LHCN-M2 (cell line): ENCODE measurements around the gene OR1F1. TPM values are rescaled to one million over a fixed set of nuclear protein-coding genes. Genes with fewer than 3 reads are reported as not detected.

Experiments
- DNase-seq: peaks from one replicate; pipeline ENCODE4 v3.0.0-alpha.2; 2012; ENCODE audit warnings: low read depth
- total RNA-seq: library from RNA; depleted of rRNA; stranded (reverse); fragments of >200 nt; gene quantifications from 2 replicates; pipeline ENCODE4 v1.2.3, GENCODE V29; 2014; rRNA removed

Gene OR1F1
- total RNA-seq, 1 experiment from 2014 or later: not detected

DNA sequence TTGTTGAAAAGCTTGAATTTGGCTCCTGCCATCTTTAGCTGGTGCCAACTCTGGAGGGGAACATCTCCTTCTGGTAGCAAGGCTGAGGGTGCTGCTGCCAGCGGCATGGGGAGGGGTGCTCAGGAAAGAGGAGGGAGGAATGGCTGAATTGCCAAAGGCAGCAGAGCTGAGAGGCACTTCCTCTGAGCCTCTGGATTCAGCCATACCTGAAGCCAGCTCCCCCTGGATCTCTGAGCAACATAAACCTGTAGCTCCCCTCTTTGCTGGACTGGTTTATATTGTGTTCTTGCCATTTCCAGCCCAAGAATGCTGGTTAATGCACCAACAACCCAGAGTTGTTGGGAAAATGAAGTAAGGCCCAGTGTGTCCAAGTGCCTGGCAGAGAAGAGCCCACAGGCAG, 61.0 kb downstream of the OR1F1 start:
- no peak for DNase-seq

DNA sequence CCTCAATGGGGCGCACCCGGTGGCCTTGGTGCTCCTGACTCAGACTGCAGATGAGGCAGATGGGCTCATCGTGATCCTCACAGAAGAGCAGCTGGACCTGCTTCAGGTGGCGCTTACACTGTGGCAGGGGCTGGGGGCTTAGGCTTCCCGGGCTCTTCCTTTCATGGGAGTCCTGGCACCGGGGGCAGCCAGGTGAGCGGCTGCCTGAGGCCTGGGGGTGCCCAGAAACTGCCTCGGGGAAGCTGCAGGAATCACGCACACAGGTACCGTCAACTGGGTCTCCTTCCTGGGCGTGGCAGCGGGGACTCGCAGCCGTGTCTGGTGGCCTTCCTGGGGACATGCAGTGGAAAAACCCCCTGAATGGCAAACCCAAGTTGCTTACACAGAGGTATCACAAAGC, 61.4 kb downstream of the OR1F1 start:
- DNase-seq: no peak

DNA sequence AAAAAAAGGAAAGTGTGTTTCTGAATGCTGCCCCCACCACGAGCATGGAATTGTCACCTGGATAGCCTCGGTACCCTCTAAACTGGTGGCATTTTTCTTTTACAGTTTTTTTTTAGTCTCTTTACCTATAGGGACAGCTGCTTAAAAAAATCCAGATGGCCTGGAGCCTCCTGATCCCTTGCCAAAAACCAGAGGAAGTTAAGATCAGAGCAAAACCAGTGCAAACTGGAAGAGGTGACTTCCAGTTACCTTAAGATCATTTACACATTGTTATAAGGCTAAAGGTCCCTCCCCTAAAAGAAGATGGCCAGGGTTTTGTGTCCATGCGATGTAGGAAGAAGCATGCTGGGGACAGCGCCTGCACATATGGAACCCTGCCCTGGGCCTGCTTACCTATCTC, 65.0 kb downstream of the OR1F1 start:
- no peak for DNase-seq

DNA sequence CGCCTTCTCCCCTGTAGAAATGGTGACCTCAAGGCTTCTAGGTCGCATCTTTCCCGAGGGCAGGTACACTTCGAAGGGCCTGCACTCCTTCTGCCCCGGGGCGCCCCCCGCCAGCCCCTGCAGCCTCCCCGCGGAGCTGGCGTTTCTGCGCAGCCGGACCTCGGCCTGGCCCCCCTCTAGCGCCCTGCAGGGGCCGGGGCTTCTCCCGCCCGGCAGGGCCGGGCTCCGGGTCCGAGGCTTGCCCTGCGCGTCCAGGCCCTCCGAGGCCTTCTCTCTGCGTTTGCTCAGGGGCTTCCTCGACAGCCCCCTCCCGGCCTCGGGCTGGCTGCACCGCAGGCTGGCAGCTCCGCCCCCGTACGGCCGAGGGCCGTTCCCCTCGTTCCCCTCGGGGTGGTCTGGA, 66.3 kb downstream of the OR1F1 start:
- no peak for DNase-seq

Other genes starting within 250 kb of the OR1F1 start
- gene KREMEN2, start 223.9 kb upstream of the OR1F1 start, total RNA-seq: 1.5 and 1.7 TPM in 2 replicates
- 32.1 and 35.3 TPM in 2 replicates for gene PAQR4, start 218.9 kb upstream of the OR1F1 start, total RNA-seq
- gene PKMYT1, start 207.8 kb upstream of the OR1F1 start, total RNA-seq: 73.1 and 91.4 TPM in 2 replicates
- not detected in 2 replicates for gene CLDN9, start 175.3 kb upstream of the OR1F1 start, total RNA-seq
- gene CLDN6, start 170.0 kb upstream of the OR1F1 start, total RNA-seq: 0.06 TPM in 2 replicates
- 574 and 676 TPM in 2 replicates for gene TNFRSF12A, start 167.8 kb upstream of the OR1F1 start, total RNA-seq
- gene HCFC1R1, start 164.3 kb upstream of the OR1F1 start, total RNA-seq: 20.6 and 28.1 TPM in 2 replicates
- gene THOC6, start 164.2 kb upstream of the OR1F1 start, total RNA-seq: 18.0 and 18.7 TPM in 2 replicates
- not detected in 2 replicates for gene BICDL2, start 151.3 kb upstream of the OR1F1 start, total RNA-seq
- gene MMP25, start 141.6 kb upstream of the OR1F1 start, total RNA-seq: 0.06 and 0.11 TPM in 2 replicates
- gene IL32, start 122.6 kb upstream of the OR1F1 start, total RNA-seq: 9.6 and 12.3 TPM in 2 replicates
- gene ZSCAN10, start 88.9 kb upstream of the OR1F1 start, total RNA-seq: not detected in 2 replicates
- 17.0 and 19.2 TPM in 2 replicates for gene ZNF205, start 75.6 kb upstream of the OR1F1 start, total RNA-seq
- 4.6 and 4.7 TPM in 2 replicates for gene ZNF213, start 53.2 kb upstream of the OR1F1 start, total RNA-seq
- gene ZNF200, start 47.0 kb downstream of the OR1F1 start, total RNA-seq: 10.4 and 11.9 TPM in 2 replicates
- gene MEFV, start 68.4 kb downstream of the OR1F1 start, total RNA-seq: 0.06 TPM in 1 of 2 replicates, not detected in the other
- 35.5 and 43.5 TPM in 2 replicates for gene ZNF263, start 95.3 kb downstream of the OR1F1 start, total RNA-seq
- gene TIGD7, start 117.2 kb downstream of the OR1F1 start, total RNA-seq: 2.3 and 3.9 TPM in 2 replicates
- 15.8 and 18.7 TPM in 2 replicates for gene ZNF75A, start 117.3 kb downstream of the OR1F1 start, total RNA-seq
- gene OR2C1, start 167.7 kb downstream of the OR1F1 start, total RNA-seq: 0.17 TPM in 1 of 2 replicates, not detected in the other
- gene ZSCAN32, start 212.8 kb downstream of the OR1F1 start, total RNA-seq: 9.4 and 14.5 TPM in 2 replicates
- 10.7 and 13.4 TPM in 2 replicates for gene ZNF174, start 213.0 kb downstream of the OR1F1 start, total RNA-seq